Type B pancreatic cell (in vitro differentiated cells): Measurements from ENCODE around the gene CPED1. TPM values are rescaled to one million over a fixed set of nuclear protein-coding genes. Genes with fewer than 3 reads are reported as not detected.

Experiments
- DNase-seq: peaks from one replicate; pipeline ENCODE4 v3.0.0; 2021; ENCODE audit warnings: mixed read lengths; ENCODE audit not compliant: unreplicated experiment; ENCODE audit errors: extremely low spot score
- H3K27ac Mint-ChIP-seq: 2 replicates; pipeline ENCODE4 v1.8.0; 2021; ENCODE audit warnings: mild to moderate bottlenecking, mixed read lengths
- H3K27me3 Mint-ChIP-seq: 2 replicates; pipeline ENCODE4 v1.8.0; 2021; ENCODE audit warnings: mixed read lengths
- H3K36me3 Mint-ChIP-seq: 2 replicates; pipeline ENCODE4 v1.8.0; 2021; ENCODE audit warnings: mixed read lengths
- H3K4me1 Mint-ChIP-seq: one replicate; pipeline ENCODE4 v1.8.0; 2021; ENCODE audit warnings: mixed read lengths; ENCODE audit not compliant: unreplicated experiment
- H3K4me3 Mint-ChIP-seq: 2 replicates; pipeline ENCODE4 v1.8.0; 2021; ENCODE audit warnings: mild to moderate bottlenecking, mixed read lengths
- H3K9me3 Mint-ChIP-seq: 2 replicates; pipeline ENCODE4 v1.8.0; 2021; ENCODE audit warnings: mixed read lengths
- total RNA-seq: library from RNA; stranded (reverse); gene quantifications from 2 replicates; pipeline ENCODE4 v1.2.1, GENCODE V29; 2021; ENCODE audit warnings: low replicate concordance
- TF ChIP-seq, protein P1 (sequence below): fragments of 200-600 bp; sonication (generic); conservative IDR thresholded peaks from 2 replicates; pipeline ENCODE4 v1.5.0; 2021; ENCODE audit warnings: antibody characterized with exemption, mild to moderate bottlenecking

The CPED1 gene
- total RNA-seq, 1 donor from 2014 or later: 45.4 TPM

DNA sequence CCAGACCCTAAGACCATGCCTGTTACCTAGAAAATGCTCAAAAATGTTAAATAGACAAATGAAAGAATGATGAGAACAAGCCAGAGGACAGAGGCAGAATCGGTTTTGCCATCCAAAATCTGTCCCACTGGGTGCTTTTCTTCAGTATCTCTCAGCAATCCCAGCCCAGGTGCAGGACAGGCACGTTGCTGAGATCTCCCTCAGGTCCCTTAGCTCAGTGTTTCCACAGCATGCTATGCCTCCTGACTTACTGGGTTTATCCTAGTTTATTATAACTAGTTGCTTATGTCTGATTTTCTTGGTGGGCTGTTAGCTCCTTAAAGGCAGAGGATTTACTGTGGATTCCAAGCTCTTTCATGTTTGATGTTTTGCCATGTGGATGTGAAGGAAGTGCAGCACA is 20.3 kb downstream of the CPED1 start:
- H3K4me1 Mint-ChIP-seq: peaks cover 21% of the 10 kb centered on the region
- H3K4me3 Mint-ChIP-seq: no peak overlapping the region

DNA sequence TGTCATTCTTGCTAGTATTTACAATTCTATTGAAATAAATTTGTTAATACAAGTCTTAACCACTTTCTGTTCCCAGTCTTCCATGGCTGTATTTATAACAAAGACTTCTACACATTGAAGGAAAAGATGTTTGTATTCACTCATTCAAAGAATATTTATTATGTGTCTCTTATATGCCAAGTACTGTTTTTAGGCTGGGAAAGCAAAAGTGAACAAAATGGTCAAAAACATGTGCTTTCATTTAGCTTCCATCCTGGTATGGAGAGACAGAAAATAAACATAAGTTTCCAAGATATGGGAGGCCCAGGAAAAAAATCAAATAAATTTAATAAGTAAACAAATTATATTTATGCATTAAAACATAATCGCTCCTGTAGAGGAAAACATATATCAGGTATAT is 22.9 kb downstream of the CPED1 start:
- Mint-ChIP-seq H3K4me3 (no peak overlapping the region), H3K4me1 (peaks cover 25% of the 10 kb centered on the region), H3K27ac (no peak overlapping the region), H3K9me3 (no peaks in the 10 kb centered on the region), H3K27me3 (peaks cover 3% of the 10 kb centered on the region), H3K36me3 (no peaks in the 10 kb centered on the region)
- no peak for DNase-seq
- TF ChIP-seq, protein P1, sequence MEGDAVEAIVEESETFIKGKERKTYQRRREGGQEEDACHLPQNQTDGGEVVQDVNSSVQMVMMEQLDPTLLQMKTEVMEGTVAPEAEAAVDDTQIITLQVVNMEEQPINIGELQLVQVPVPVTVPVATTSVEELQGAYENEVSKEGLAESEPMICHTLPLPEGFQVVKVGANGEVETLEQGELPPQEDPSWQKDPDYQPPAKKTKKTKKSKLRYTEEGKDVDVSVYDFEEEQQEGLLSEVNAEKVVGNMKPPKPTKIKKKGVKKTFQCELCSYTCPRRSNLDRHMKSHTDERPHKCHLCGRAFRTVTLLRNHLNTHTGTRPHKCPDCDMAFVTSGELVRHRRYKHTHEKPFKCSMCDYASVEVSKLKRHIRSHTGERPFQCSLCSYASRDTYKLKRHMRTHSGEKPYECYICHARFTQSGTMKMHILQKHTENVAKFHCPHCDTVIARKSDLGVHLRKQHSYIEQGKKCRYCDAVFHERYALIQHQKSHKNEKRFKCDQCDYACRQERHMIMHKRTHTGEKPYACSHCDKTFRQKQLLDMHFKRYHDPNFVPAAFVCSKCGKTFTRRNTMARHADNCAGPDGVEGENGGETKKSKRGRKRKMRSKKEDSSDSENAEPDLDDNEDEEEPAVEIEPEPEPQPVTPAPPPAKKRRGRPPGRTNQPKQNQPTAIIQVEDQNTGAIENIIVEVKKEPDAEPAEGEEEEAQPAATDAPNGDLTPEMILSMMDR: no peak

More for the DNA sequence above, 20.3 kb downstream of the CPED1 start:
- Mint-ChIP-seq H3K36me3 (no peaks in the 10 kb centered on the region), H3K27me3 (peaks cover 6% of the 10 kb centered on the region), H3K27ac (no peak overlapping the region), H3K9me3 (no peaks in the 10 kb centered on the region)
- TF ChIP-seq, protein P1: no peak
- no peak for DNase-seq

DNA sequence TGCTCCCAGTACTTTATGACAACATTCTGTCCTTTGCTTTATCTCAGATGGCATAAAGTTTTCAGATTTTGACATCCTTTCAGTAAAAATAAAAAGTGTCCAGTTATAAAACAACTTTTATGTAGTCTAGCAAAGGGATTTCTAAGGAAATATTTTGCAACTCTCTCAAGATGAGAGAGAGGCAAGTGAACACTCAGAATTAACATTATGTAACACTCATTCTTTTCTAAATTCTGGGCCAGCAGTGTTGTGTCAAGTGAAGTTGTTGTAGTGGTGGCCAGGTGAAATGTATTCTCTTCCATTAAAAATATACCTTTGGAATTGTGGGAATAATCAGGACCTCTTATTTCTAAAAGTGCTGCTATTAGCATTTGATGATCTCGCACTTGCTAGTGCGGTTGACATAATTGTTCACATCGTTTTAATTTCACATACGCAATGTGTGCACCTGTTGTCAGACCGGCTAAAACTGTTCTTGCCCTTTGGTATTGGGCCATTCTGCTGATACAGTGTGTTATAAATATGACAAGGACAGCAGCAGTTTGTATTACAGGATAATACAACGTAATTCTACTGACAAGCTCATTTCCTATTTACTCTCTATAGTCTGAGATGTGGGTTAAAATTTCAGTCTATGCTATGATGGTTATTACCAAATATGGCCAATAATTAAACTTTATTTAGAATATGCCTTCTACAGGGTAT is 23.8 kb downstream of the CPED1 start:
- H3K36me3 Mint-ChIP-seq: no peaks in the 10 kb centered on the region
- peaks cover 3% of the 10 kb centered on the region for H3K27me3 Mint-ChIP-seq
- H3K4me1 Mint-ChIP-seq: peaks cover 26% of the 10 kb centered on the region

DNA sequence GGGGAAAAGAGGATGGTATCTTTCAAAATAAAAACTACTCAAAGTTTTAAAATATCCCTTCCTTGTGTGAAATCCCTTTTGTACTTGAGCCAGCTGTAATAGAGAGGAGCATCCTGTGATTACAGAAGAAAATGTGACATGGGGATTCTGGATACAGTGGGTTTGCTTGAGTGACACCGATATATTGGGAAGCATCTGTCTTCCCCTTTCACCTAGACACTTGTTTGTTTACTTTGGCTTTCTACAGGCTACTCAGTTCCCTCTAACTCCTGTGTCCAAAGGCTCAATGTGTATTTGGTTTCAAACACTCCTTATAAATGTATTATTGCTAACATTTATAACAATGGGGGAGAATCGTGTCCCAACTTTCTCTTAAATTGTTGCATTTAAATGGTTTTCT is 24.4 kb downstream of the CPED1 start:
- peaks cover 25% of the 10 kb centered on the region for H3K4me1 Mint-ChIP-seq
- H3K4me3 Mint-ChIP-seq: no peak overlapping the region
- no peak overlapping the region for H3K27ac Mint-ChIP-seq
- no peak for DNase-seq
- TF ChIP-seq, protein P1: no peak
- H3K9me3 Mint-ChIP-seq: no peaks in the 10 kb centered on the region
- peaks cover 3% of the 10 kb centered on the region for H3K36me3 Mint-ChIP-seq
- H3K27me3 Mint-ChIP-seq: no peaks in the 10 kb centered on the region

More for the DNA sequence above, 23.8 kb downstream of the CPED1 start:
- Mint-ChIP-seq H3K27ac (no peak overlapping the region), H3K4me3 (no peak overlapping the region), H3K9me3 (no peaks in the 10 kb centered on the region)
- no peak for DNase-seq
- TF ChIP-seq, protein P1: no peak

DNA sequence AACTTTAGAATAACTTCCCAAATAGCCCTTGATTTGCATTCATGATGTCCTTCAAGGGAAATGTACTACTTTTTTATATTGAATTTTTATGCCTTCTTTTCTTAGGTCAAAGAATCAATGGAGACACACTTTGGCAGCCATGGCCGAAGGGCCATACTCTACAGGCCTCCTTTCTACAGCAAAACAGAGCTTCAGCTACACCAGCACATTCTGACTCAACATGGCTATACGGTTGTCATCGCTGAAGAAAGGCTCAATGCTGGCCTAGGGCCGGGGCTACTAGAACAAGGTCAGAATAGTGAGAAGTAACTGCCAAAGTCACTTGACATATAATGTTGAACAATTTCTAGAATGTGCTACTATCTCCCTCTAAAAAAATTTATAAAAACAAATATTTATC is 27.0 kb downstream of the CPED1 start:
- Mint-ChIP-seq H3K27ac (no peak overlapping the region), H3K27me3 (no peaks in the 10 kb centered on the region), H3K36me3 (peaks cover 3% of the 10 kb centered on the region), H3K4me1 (peaks cover 22% of the 10 kb centered on the region), H3K4me3 (no peak overlapping the region), H3K9me3 (no peaks in the 10 kb centered on the region)
- TF ChIP-seq, protein P1: no peak
- DNase-seq: no peak
